NCI-H1105 treated with DMSO at 0.1 percent for 48 hours (cell line): ENCODE data around the gene STARD6.
"Not testable (repeated sequence)": the region's sequence is repeated elsewhere in the genome, so short reads cannot be mapped to it uniquely, and the experiment has no call there.

Experiments used
- DNase-seq: peaks from one replicate; lab custom pipeline; 2025; lab: John Stamatoyannopoulos, UW

Gene STARD6

GRCh38 chr18:54338230-54338629, 19.4 kb downstream of the STARD6 start:
- DNase-seq: no peak

GRCh38 chr18:54335638-54336173, 22.0 kb downstream of the STARD6 start:
- no peak for DNase-seq

GRCh38 chr18:54330768-54331548, 26.7 kb downstream of the STARD6 start:
- DNase-seq: no peak

- DNase-seq: no peak
Observed at GRCh38 chr18:54329787-54330186, 27.9 kb downstream of the STARD6 start.

GRCh38 chr18:54327818-54328217, 29.8 kb downstream of the STARD6 start:
- DNase-seq: no peak

GRCh38 chr18:54323970-54324369, 33.7 kb downstream of the STARD6 start:
- no peak for DNase-seq

- no peak for DNase-seq
Observed at GRCh38 chr18:54323561-54323960, 34.1 kb downstream of the STARD6 start.

GRCh38 chr18:54316071-54316820, 41.4 kb downstream of the STARD6 start:
- no peak for DNase-seq

- DNase-seq: not testable (repeated sequence)
Observed at GRCh38 chr18:54309564-54309963, 48.1 kb downstream of the STARD6 start.

GRCh38 chr18:54303408-54303807, 54.2 kb downstream of the STARD6 start:
- no peak for DNase-seq

- DNase-seq: not testable (repeated sequence)
Observed at GRCh38 chr18:54298991-54299390, 58.7 kb downstream of the STARD6 start.

GRCh38 chr18:54296062-54296461, 61.6 kb downstream of the STARD6 start:
- no peak for DNase-seq

GRCh38 chr18:54294274-54294673, 63.4 kb downstream of the STARD6 start:
- DNase-seq: no peak

- no peak for DNase-seq
Observed at GRCh38 chr18:54284981-54285785, 72.5 kb downstream of the STARD6 start.

- no peak for DNase-seq
Observed at GRCh38 chr18:54284535-54284934, 73.1 kb downstream of the STARD6 start.

GRCh38 chr18:54280220-54280569, 77.5 kb downstream of the STARD6 start:
- no peak for DNase-seq

- DNase-seq: no peak
Observed at GRCh38 chr18:54279477-54280219, 78.0 kb downstream of the STARD6 start.

GRCh38 chr18:54278615-54279014, 79.0 kb downstream of the STARD6 start:
- DNase-seq: no peak

- no peak for DNase-seq
Observed at GRCh38 chr18:54277899-54278298, 79.8 kb downstream of the STARD6 start.
